PC-9 (cell line): Measurements from ENCODE around the gene S100A8.

Experiments
- EZH2 ChIP-seq: fragments of 200-600 bp; sonication (generic); IDR thresholded peaks from 2 replicates; pipeline ENCODE4 v1.8.0; 2017; ENCODE audit warnings: antibody characterized with exemption, low read depth
- TF ChIP-seq, protein P1 (sequence below): fragments of 200-600 bp; sonication (generic); conservative IDR thresholded peaks from 2 replicates; pipeline ENCODE4 v1.6.1; 2017; ENCODE audit warnings: mixed run types, antibody characterized with exemption, mild to moderate bottlenecking, moderate library complexity

DNA sequence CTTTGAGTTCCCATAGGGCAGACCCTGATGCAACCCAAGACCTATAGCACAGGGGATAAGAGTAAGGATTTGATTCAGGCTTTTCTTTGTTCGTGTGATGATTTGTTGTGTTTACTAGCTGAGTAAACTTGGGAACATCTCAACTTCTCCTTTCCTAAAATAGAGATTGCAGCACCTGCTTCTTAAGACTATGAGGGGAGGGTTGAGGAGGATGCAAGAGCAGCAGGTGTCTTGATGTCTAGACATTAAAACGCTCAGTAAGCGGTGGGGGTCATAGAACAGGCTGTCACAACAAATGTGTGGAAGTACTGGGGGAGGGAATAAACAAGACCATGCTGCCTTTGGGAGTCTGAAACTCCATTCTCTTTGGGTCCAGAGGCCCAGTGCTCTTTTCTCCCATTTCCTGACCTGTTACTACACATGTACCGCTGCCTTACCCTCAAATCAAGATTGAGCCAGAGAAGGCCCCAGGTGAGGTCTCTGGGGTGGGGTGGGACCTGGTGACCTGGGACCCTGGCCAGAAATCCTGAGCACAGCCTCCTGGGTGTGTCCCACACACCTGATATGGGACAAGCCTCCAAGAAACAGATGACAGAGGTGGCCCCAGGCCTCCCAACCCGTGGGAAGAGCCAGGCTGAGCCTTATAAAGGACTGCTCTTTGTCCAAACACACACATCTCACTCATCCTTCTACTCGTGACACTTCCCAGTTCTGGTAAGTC, 25.1 kb upstream of the S100A8 start, which contains the start of gene S100A7A:
- TF ChIP-seq, protein P1, sequence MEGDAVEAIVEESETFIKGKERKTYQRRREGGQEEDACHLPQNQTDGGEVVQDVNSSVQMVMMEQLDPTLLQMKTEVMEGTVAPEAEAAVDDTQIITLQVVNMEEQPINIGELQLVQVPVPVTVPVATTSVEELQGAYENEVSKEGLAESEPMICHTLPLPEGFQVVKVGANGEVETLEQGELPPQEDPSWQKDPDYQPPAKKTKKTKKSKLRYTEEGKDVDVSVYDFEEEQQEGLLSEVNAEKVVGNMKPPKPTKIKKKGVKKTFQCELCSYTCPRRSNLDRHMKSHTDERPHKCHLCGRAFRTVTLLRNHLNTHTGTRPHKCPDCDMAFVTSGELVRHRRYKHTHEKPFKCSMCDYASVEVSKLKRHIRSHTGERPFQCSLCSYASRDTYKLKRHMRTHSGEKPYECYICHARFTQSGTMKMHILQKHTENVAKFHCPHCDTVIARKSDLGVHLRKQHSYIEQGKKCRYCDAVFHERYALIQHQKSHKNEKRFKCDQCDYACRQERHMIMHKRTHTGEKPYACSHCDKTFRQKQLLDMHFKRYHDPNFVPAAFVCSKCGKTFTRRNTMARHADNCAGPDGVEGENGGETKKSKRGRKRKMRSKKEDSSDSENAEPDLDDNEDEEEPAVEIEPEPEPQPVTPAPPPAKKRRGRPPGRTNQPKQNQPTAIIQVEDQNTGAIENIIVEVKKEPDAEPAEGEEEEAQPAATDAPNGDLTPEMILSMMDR = no peak
- TF ChIP-seq EZH2 = no peak
